ENCODE measurements around the gene SLC25A19.
"Not testable (repeated sequence)": the region's sequence is repeated elsewhere in the genome, so short reads cannot be mapped to it uniquely, and the experiment has no call there.

SLC25A19 gene

GRCh38 chr17:75301049-75301448 is 11.8 kb upstream of the SLC25A19 start:
- TF ChIP-seq CTCF (conservative IDR thresholded peaks at IDR 0.05; ENCODE audit: low read length): no peak
- DNase-seq (ENCODE audit: low read depth): no peak
- no peak overlapping the region for H3K4me3 ChIP-seq (ENCODE audit: low read length)

GRCh38 chr17:75300280-75300679 is 11.0 kb upstream of the SLC25A19 start:
- no peak overlapping the region for H3K4me3 ChIP-seq (ENCODE audit: low read length)
- TF ChIP-seq CTCF (conservative IDR thresholded peaks at IDR 0.05; ENCODE audit: low read length): no peak
- DNase-seq (ENCODE audit: low read depth): no peak

- H3K4me3 ChIP-seq (ENCODE audit: low read length): no peak overlapping the region
- TF ChIP-seq CTCF (conservative IDR thresholded peaks at IDR 0.05; ENCODE audit: low read length): no peak
- no peak for DNase-seq (ENCODE audit: low read depth)
These were observed 6.2 kb upstream of the SLC25A19 start for GRCh38 chr17:75295201-75296158.

GRCh38 chr17:75292810-75293448 is 3.7 kb upstream of the SLC25A19 start:
- H3K4me3 ChIP-seq (ENCODE audit: low read length); DNase-seq (ENCODE audit: low read depth): not testable (repeated sequence)

- peak; percentile 63 for DNase-seq (ENCODE audit: low read depth)
- H3K4me3 ChIP-seq (ENCODE audit: low read length): peak overlapping the region; percentile 93
- peak; percentile 46 for TF ChIP-seq CTCF (conservative IDR thresholded peaks at IDR 0.05; ENCODE audit: low read length)
These were observed 652 bp upstream of the SLC25A19 start for GRCh38 chr17:75289832-75290337.

GRCh38 chr17:75288770-75289114 is 491 bp downstream of the SLC25A19 start:
- no peak for TF ChIP-seq CTCF (conservative IDR thresholded peaks at IDR 0.05; ENCODE audit: low read length)
- no peak for DNase-seq (ENCODE audit: low read depth)
- peak overlapping the region; percentile 93 for H3K4me3 ChIP-seq (ENCODE audit: low read length)

- DNase-seq (ENCODE audit: low read depth): no peak
These were observed 874 bp downstream of the SLC25A19 start for GRCh38 chr17:75288359-75288758.

More at GRCh38 chr17:75288359-75288758, 874 bp downstream of the SLC25A19 start:
- TF ChIP-seq CTCF (conservative IDR thresholded peaks at IDR 0.05; ENCODE audit: low read length): no peak
- H3K4me3 ChIP-seq (ENCODE audit: low read length): peak overlapping the region; percentile 93
